ENCODE measurements around the gene TMEM252.

TMEM252 gene

DNA sequence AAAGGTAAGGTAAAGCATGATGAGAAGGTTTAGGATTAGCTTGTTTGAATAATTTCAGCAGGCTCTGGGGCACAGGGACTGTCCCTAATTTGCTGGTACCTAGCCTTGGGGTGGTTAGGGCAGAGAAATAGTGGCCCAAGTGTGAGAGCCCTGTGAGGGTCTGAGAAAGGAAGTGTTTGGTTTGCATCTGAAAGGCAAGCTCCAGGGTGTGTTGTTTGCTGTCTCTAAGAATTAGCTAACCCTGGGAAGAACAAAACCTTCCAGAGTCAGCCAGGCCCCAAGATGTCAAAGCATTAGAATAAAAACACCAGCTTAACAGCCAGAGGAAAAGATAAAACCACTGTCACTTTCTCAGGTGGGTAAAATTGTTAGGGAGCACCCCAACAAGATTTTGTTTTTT lies 31.0 kb downstream of the TMEM252 start:
- no peak overlapping the region for H3K4me3 ChIP-seq (ENCODE audit: low read depth, low read length)
- DNase-seq (ENCODE audit: low read depth) = no peak
- TF ChIP-seq, protein P1, sequence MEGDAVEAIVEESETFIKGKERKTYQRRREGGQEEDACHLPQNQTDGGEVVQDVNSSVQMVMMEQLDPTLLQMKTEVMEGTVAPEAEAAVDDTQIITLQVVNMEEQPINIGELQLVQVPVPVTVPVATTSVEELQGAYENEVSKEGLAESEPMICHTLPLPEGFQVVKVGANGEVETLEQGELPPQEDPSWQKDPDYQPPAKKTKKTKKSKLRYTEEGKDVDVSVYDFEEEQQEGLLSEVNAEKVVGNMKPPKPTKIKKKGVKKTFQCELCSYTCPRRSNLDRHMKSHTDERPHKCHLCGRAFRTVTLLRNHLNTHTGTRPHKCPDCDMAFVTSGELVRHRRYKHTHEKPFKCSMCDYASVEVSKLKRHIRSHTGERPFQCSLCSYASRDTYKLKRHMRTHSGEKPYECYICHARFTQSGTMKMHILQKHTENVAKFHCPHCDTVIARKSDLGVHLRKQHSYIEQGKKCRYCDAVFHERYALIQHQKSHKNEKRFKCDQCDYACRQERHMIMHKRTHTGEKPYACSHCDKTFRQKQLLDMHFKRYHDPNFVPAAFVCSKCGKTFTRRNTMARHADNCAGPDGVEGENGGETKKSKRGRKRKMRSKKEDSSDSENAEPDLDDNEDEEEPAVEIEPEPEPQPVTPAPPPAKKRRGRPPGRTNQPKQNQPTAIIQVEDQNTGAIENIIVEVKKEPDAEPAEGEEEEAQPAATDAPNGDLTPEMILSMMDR (IDR thresholded peaks at IDR 0.05; ENCODE audit: control insufficient read depth, extremely low read depth, insufficient read depth) = no peak

DNA sequence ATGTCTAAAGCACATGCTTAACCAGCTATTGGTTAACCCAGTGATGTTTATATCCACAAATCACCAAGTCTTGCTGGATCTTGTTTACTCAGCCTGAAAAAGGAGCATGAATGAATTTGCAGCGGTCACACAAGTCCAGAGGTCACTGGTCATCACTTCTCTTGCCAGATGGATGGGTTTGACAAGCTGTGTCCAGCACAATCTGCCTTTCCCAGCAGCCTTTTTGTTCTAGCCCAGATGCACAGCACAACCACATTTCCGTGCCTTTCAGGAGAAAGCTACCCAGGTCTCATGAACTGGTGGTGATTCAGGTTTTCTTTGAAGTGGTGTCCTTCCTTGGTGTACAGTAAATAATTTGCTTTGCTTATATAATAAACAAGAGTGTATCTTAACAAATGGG lies 32.1 kb downstream of the TMEM252 start:
- no peak overlapping the region for H3K4me3 ChIP-seq (ENCODE audit: low read depth, low read length)
- TF ChIP-seq, protein P1 (IDR thresholded peaks at IDR 0.05; ENCODE audit: control insufficient read depth, extremely low read depth, insufficient read depth) = no peak
- DNase-seq (ENCODE audit: low read depth) = no peak

DNA sequence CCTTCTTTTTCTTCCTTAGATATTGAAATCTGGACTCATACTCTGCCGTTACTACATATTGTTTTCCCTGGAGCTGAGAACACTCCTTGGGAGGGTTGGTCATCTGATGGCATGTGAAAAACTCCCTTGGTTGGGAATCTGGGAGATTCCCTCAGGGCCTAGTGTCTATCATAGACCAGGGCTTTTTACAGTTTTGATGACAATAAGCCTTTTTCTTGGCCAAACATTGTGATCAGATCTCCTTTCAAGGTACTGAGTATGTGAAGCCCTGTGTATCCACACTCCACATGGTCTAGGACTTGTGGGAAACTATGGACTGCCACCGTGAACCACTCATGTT lies 32.9 kb downstream of the TMEM252 start:
- TF ChIP-seq, protein P1 (IDR thresholded peaks at IDR 0.05; ENCODE audit: control insufficient read depth, extremely low read depth, insufficient read depth) = no peak
- H3K4me3 ChIP-seq (ENCODE audit: low read depth, low read length) = no peak overlapping the region
- no peak for DNase-seq (ENCODE audit: low read depth)

DNA sequence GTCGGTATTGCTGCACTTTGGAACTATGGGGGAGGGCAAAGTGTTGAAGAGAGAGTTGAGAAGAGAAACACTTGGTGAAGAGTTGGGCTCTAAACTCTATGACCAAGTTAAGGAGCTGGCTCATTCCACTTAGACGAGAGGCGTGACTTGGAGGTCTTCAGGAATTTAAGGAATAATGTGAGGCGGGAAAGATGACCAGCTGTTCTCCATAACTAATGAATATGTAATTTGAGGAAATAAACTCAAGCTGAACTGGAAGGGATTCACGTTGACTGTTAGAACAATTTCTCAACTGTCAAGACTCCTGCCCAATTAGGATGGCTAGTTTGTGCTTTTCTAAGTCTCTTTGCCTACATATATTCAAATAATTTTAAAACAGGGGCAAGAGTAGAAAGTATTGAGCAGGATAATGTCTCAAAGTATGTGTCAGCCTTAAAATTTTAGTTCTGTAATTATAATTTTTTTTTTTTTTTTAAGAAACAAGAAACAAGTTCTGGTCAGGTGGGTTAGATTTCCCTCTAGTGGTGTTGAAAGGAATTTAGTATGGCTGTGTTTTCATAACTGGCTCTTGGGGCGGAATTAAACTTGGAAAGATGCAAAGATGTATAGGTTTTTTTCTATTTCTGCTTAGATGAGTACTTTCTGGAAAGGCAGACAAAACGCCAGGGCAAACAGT lies 33.4 kb downstream of the TMEM252 start:
- TF ChIP-seq, protein P1 (IDR thresholded peaks at IDR 0.05; ENCODE audit: control insufficient read depth, extremely low read depth, insufficient read depth) = peak; percentile 57
- no peak overlapping the region for H3K4me3 ChIP-seq (ENCODE audit: low read depth, low read length)
- DNase-seq (ENCODE audit: low read depth) = no peak

DNA sequence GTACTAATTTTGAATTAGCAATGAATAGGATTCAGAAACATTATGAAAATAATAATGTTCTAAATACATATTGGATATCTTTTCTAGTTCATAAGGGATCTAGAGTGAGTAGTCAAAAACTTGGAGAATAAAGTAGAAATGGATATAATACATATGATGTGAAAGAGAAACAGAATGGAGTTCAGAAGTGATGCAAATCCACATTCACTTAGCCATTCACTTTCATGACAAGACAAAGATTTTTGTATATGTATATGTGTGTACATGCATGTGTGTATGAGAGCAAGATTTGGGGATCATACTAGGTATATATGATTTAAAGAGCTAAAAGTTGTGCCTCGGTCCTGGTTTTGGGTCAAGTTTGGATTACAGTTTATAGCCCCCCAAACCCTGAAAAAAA lies 34.1 kb downstream of the TMEM252 start:
- TF ChIP-seq, protein P1 (IDR thresholded peaks at IDR 0.05; ENCODE audit: control insufficient read depth, extremely low read depth, insufficient read depth) = no peak
- DNase-seq (ENCODE audit: low read depth) = no peak
- no peak overlapping the region for H3K4me3 ChIP-seq (ENCODE audit: low read depth, low read length)

DNA sequence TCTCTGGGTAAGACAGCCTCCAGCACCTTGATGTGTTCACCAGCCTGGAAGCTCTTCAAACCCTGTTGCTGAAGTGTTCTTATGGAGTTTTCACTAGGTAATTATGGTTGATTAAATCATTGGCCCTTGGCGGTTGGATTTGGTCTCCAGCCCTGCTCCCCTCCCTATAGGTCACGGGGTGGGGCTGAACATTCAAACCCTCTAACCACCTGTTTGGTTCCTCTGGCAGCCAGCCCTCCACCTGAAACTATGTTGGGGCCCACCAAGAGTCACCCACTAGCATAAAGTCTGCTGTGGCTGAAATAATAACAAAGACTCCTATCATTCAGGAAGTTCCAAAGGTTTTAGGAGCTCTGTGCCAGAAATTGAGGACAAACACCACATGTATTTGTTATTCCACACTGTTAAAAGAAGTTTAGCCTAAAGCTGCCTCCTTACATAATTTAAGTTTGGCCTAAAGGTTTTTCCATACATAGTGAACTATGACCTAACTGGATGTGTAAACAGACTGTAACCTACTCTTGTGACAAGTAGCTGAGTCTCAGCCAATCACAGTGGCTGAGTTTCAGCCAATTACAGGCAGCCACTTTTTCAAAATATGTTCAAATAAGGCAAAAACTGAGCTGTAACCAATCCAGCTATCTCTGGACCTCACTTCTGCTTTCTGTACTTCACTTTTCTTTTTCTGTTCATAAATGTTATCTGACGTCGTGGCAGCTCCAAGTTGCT lies 34.8 kb downstream of the TMEM252 start:
- no peak for DNase-seq (ENCODE audit: low read depth)
- H3K4me3 ChIP-seq (ENCODE audit: low read depth, low read length) = no peak overlapping the region
- TF ChIP-seq, protein P1 (IDR thresholded peaks at IDR 0.05; ENCODE audit: control insufficient read depth, extremely low read depth, insufficient read depth) = no peak
